Prostate gland (tissue), 2 donors: ENCODE data around the gene PXN.

ENCODE experiments used
- POLR2A ChIP-seq: fragments of 450-650 bp; IDR thresholded peaks from one replicate; pipeline ENCODE4 v1.6.1; 2016; ENCODE audit warnings: antibody characterized with exemption, mild to moderate bottlenecking
- POLR2AphosphoS5 ChIP-seq: sonication (generic); formaldehyde crosslinking; IDR thresholded peaks from one replicate; pipeline ENCODE4 v1.6.1; 2017; ENCODE audit warnings: antibody characterized with exemption
- TF ChIP-seq, protein P1 (sequence below), 4 experiments: fragments of 200-600 bp in 2 of 4; fragments of 450-650 bp in 2 of 4; sonication (generic) in 2 of 4; IDR thresholded peaks; 1 replicate in 3 of 4; 2 replicates in 1 of 4; pipeline ENCODE4 v1.5.1; 2016 to 2019; ENCODE audit warnings: antibody characterized with exemption in 4 of 4, mild to moderate bottlenecking in 2 of 4, moderate library complexity in 2 of 4

DNA sequence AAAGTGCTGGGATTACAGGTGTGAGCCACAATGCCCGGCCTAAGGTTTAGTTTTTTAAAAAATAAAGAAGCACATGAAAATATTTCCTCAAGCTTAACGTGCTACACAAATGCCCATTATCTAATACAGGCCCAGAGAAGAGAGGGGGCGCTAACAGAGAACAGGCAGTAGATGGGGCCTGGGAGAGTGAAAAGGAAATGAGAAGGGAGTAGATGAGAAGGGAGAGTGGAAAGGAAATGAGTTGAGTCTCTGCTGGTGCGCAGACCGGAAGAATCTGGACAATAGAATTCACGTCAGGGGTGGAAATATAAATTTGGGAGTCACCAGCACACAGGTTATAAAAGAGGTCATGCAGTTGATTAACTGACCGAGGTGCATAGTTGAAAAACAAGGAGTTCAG lies 10.7 kb downstream of the PXN start:
- TF ChIP-seq POLR2A (no peak), POLR2AphosphoS5 (no peak)
- TF ChIP-seq, protein P1, sequence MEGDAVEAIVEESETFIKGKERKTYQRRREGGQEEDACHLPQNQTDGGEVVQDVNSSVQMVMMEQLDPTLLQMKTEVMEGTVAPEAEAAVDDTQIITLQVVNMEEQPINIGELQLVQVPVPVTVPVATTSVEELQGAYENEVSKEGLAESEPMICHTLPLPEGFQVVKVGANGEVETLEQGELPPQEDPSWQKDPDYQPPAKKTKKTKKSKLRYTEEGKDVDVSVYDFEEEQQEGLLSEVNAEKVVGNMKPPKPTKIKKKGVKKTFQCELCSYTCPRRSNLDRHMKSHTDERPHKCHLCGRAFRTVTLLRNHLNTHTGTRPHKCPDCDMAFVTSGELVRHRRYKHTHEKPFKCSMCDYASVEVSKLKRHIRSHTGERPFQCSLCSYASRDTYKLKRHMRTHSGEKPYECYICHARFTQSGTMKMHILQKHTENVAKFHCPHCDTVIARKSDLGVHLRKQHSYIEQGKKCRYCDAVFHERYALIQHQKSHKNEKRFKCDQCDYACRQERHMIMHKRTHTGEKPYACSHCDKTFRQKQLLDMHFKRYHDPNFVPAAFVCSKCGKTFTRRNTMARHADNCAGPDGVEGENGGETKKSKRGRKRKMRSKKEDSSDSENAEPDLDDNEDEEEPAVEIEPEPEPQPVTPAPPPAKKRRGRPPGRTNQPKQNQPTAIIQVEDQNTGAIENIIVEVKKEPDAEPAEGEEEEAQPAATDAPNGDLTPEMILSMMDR (IDR thresholded peaks at IDR 0.05), result no peak
